LNCAP (cell line): ENCODE results near the gene LCN2.

Experiments used
- TF ChIP-seq, protein P1 (sequence below): fragments of 450-650 bp; IDR thresholded peaks from 2 replicates; pipeline ENCODE4 v1.5.1; 2017; ENCODE audit warnings: mild to moderate bottlenecking

LCN2 gene

DNA sequence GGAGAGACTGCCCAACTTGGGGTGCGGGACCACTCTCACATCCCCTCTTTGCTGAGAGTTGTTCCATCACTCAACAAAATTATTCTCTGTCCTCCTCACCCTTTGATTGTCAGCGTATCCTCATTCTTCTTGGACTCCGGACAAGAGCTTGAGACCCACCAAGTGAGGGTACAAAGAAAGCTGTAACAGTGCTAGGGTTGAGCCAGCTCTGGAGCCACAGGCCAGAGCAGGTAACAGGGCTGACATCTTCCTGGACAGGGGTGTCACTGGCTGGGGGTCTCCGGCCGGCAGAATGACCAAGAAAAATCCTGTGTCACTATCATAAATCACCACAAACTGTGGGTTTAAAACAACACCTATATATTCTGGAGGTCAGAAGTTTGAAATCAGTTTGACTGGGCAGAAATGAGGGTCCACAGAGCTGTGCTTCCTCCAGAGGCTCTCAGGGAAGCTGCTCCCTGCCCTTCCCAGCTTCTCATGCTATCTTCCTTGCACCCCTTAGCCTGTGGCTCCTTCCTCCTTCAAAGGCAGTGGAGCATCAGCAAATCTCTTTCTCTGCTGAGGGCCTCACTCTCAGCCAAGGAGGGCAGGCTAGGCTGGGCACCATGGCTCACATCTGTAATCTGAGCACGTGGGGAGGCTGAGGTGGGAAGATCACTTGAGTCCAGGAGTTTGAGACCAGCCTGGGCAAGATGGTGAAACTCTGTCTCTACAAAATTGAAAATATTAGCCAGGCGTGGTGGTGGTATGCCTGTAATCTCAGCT is 6.7 kb downstream of the LCN2 start:
- TF ChIP-seq, protein P1, sequence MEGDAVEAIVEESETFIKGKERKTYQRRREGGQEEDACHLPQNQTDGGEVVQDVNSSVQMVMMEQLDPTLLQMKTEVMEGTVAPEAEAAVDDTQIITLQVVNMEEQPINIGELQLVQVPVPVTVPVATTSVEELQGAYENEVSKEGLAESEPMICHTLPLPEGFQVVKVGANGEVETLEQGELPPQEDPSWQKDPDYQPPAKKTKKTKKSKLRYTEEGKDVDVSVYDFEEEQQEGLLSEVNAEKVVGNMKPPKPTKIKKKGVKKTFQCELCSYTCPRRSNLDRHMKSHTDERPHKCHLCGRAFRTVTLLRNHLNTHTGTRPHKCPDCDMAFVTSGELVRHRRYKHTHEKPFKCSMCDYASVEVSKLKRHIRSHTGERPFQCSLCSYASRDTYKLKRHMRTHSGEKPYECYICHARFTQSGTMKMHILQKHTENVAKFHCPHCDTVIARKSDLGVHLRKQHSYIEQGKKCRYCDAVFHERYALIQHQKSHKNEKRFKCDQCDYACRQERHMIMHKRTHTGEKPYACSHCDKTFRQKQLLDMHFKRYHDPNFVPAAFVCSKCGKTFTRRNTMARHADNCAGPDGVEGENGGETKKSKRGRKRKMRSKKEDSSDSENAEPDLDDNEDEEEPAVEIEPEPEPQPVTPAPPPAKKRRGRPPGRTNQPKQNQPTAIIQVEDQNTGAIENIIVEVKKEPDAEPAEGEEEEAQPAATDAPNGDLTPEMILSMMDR: no peak

DNA sequence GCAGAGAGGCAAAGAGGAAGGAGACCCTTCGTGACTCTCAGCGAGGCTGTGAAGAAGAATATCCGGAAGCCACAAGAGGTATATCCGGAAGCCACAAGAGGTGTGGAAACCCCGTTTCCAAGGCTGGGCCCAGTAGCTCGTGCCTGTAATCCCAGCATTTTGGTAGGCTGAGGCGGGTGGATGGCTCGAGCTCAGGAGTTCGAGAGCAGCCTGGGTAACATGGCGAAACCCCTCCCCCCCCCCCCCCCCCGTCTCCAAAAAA is 10.2 kb downstream of the LCN2 start:
- TF ChIP-seq, protein P1: no peak

DNA sequence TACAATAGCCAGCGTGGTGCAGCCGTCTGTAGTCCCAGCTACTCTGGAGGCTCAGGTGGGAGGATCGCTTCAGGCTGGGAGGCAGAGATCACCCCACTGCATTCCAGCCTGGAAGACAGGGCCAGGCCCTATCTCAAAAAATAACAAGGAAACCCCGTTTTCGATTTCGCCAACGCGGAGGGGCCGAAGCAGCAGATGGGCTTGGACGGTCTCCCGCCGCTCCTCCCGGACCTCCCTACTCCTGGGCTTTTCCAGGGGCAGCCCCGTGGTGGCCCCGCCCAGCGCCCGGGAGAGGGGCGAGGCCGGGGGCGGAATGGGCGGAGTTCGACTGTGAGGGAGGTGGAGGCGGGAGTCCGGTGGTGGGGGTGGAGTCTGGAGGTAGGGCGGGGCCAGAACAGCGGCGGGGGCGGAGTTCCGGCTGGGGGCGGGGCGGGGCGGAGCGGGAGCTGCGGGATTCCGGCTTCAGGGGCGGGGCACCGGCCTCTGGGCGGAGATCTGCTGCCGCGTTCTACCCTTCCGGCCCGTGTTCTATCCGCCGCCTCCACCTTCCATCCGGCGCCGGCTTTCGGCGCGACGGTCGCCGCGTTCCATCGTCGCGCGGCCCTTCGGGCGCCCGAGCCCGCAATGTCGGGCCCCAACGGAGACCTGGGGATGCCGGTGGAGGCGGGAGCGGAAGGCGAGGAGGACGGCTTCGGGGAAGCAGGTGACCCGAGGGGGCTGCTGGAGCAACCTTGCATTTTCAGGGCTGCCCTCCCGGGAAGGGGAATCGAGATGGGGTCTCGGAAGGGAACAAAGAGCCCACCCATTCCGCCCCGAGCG is 10.7 kb downstream of the LCN2 start, which contains the start of gene BBLN:
Gene BBLN, plus strand, starts transcription at position 482 of the 819 bp plus-strand sequence. Its CDS starts 143 bp downstream, at position 625.
- TF ChIP-seq, protein P1: no peak

DNA sequence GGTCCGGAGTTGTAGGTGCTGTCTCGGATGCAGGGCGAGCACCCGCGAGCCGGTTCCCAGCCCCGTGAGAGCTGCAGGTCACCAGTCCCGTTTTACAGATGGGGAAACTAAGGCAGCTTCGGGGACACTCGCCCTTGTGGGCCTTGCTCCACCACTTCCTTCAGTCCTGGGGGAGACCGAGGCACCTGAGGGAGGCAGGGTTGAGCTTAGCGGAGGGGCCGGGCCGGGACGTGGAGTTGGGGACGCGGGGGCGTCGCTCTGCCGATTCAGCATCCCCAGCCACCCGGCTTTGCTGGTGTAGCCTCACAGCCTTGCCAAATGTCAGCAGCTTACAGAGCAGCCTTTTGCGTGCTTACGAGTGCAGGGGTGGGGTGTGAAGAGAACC is 11.3 kb downstream of the LCN2 start:
- TF ChIP-seq, protein P1: no peak

DNA sequence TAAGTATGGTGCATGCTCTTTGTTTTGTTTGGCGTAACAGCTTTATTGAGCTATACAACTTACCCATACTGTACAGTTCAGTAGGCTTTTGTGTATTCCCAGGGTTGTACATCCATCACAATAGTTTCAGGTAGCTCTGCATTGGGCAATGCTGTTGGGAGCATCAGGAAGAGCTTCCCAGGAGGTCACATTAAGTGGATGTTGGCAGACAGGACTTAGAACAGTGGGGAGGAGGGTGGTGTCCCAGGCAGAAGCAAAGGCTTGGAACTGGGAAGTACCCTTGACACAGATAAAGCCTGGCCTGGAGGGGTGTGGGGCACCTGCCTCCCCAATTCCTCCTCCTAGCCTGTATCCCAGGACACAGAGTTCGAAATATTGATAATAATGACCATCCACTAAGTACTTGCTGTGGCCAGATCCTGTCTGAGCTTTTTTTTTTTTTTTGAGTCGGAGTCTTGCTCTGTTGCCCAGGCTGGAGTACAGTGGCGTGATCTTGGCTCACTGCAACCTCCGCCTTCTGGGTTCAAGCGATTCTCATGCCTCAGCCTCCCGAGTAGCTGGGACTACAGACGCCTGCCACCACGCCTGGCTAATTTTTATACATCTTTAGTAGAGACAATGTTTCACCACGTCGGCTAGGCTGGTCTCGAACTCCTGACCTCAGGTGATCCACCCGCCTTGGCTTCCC is 12.1 kb downstream of the LCN2 start:
- TF ChIP-seq, protein P1: no peak

DNA sequence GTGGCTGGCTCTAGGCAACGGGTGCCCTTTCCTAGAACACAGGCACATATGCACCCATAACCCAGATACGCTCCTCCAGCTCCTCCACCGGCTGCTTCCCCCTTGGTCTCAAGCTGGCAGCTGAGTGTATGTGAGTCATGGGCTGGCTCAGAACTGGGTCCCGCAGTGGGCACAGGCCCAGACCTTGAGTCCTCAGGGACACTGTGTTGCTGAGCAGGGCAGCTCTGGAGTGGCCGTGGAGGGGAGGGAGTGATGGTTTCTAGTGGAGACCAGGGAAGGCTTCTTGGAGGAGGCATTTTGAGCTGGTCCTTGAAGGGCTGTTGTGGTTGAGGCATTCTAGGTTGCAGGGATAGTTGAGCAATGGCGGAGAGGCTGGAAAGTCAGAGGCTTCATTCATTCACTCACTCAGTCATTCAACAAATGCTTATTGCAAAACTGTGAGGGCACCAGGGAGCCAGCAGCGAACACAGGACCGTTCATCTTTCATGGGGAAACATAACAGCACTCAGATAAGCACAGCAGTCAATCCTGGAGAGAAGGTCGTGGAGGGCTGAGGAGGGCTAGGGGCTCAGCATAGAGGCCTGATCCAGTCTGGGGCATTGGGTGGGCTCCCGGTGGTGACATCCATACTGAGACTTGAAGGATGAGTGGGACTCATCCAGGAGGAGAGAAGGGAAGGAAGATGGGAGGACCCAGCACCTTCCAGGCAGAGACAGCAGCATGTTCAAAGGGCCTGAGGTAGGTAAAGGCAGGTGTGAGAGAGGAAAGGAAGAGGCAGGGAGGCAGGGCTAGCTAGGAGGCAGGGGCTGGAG is 13.2 kb downstream of the LCN2 start:
- TF ChIP-seq, protein P1: no peak

DNA sequence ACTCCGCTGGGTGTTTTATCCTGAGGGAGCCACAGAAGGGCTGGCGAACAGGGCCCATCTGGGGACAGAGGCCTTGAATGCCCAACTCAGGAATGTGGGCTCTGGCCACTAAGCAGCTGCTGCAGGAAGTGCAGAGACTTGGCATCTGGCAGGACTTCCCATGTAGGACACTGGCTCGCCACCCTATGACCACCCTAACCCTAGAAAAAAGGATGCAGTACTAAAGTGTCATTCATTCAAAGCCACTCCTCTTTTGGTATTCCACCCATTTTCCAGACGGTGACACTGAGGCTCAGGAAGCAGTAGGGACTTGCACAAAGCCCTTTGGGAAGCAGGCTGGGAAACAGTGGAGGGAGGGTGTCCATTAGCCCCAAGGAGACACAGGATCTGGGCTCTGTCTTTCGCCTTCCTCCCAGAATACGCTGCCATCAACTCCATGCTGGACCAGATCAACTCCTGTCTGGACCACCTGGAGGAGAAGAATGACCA is 13.8 kb downstream of the LCN2 start:
- TF ChIP-seq, protein P1: no peak
